ENCODE results near the gene SLC25A31. TPM values are rescaled to one million over a fixed set of nuclear protein-coding genes. Genes with fewer than 3 reads are reported as not detected.

SLC25A31 gene
- total RNA-seq, 1 donor from 2014 or later: not detected

DNA sequence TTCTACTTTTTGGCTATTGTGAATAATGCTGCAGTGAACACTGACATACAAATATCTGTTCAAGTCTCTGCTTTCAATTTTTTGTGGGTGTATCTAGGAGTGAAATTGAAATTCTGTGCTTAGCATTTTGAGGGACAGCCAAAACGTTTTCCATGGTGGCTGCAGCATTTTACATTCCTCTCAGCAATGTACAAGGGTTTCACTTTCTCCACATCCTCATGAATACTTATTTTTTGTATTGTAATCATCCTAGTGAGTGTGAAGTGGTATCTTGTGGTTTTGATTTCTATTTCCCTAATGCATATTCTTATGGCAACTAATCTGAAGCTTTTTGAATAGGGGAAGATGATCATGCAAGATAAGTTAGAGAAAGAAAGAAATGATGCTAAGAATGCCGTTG lies 92.2 kb downstream of the SLC25A31 start:
- H3K36me3 Mint-ChIP-seq (ENCODE audit: low read depth): peaks cover 3% of the 10 kb centered on the region
- H3K4me1 Mint-ChIP-seq (ENCODE audit: low read depth): peaks cover 13% of the 10 kb centered on the region
- no peaks in the 10 kb centered on the region for H3K9me3 Mint-ChIP-seq (ENCODE audit: low read depth)
- no peak for DNase-seq (ENCODE audit: low spot score)
- H3K27me3 Mint-ChIP-seq (ENCODE audit: low read depth): no peaks in the 10 kb centered on the region
- H3K27ac Mint-ChIP-seq (ENCODE audit: unreplicated experiment): no peak overlapping the region
- TF ChIP-seq, protein P1, sequence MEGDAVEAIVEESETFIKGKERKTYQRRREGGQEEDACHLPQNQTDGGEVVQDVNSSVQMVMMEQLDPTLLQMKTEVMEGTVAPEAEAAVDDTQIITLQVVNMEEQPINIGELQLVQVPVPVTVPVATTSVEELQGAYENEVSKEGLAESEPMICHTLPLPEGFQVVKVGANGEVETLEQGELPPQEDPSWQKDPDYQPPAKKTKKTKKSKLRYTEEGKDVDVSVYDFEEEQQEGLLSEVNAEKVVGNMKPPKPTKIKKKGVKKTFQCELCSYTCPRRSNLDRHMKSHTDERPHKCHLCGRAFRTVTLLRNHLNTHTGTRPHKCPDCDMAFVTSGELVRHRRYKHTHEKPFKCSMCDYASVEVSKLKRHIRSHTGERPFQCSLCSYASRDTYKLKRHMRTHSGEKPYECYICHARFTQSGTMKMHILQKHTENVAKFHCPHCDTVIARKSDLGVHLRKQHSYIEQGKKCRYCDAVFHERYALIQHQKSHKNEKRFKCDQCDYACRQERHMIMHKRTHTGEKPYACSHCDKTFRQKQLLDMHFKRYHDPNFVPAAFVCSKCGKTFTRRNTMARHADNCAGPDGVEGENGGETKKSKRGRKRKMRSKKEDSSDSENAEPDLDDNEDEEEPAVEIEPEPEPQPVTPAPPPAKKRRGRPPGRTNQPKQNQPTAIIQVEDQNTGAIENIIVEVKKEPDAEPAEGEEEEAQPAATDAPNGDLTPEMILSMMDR (IDR thresholded peaks at IDR 0.05): no peak
- no peak overlapping the region for H3K4me3 Mint-ChIP-seq (ENCODE audit: unreplicated experiment)

Other genes starting within 250 kb of the SLC25A31 start
- 6.1 to 11.4 TPM (median 10.9 TPM) in 3 replicates for gene INTU, start 97.4 kb upstream of the SLC25A31 start, total RNA-seq
- gene HSPA4L, start 51.9 kb downstream of the SLC25A31 start, total RNA-seq: 3.7 to 5.7 TPM (median 4.0 TPM) in 3 replicates
- 3.1 to 6.8 TPM (median 3.1 TPM) in 3 replicates for gene PLK4, start 150.5 kb downstream of the SLC25A31 start, total RNA-seq
- gene MFSD8, start 234.8 kb downstream of the SLC25A31 start, total RNA-seq: 16.4 to 20.6 TPM (median 17.2 TPM) in 3 replicates
- gene ABHD18, start 235.0 kb downstream of the SLC25A31 start, total RNA-seq: 7.8 to 9.9 TPM (median 8.8 TPM) in 3 replicates